Tibial nerve (tissue), 3 donors: ENCODE results near the gene CGB2.
"Not testable (repeated sequence)": the region's sequence is repeated elsewhere in the genome, so short reads cannot be mapped to it uniquely, and the experiment has no call there.

Experiments used
- CTCF ChIP-seq, 5 experiments: fragments of 200-600 bp in 3 of 5; fragments of 450-650 bp in 2 of 5; sonication (generic) in 3 of 5; IDR thresholded peaks; one replicate each; pipeline ENCODE4 v1.5.1; 2016 to 2019; ENCODE audit warnings: antibody characterized with exemption in 5 of 5, mild to moderate bottlenecking in 3 of 5, moderate library complexity in 2 of 5
- POLR2A ChIP-seq, 2 donors: fragments of 450-650 bp; IDR thresholded peaks; one replicate each; pipeline ENCODE4 v1.6.1; 2017; ENCODE audit warnings: antibody characterized with exemption in 2 of 2, mild to moderate bottlenecking in 2 of 2, moderate library complexity in 2 of 2

- TF ChIP-seq CTCF, POLR2A (IDR thresholded peaks at IDR 0.05): not testable (repeated sequence)
These were observed 18.8 kb downstream of the CGB2 start for GRCh38 chr19:49050376-49051033.
